Suprapubic skin (tissue), 4 donors: ENCODE results near the gene TMEM171.

Source experiments
- EP300 ChIP-seq: sonication (generic); formaldehyde crosslinking; IDR thresholded peaks from one replicate; pipeline ENCODE4 v1.6.1; 2017; ENCODE audit warnings: antibody characterized with exemption
- POLR2A ChIP-seq, 2 donors: fragments of 450-650 bp; IDR thresholded peaks; one replicate each; pipeline ENCODE4 v1.6.1; 2017; ENCODE audit warnings: antibody characterized with exemption in 2 of 2, mild to moderate bottlenecking in 2 of 2, moderate library complexity in 2 of 2
- POLR2AphosphoS5 ChIP-seq, 3 donors: sonication (generic); formaldehyde crosslinking; IDR thresholded peaks; one replicate each; pipeline ENCODE4 v1.6.1; 2017; ENCODE audit warnings: antibody characterized with exemption in 3 of 3
- TF ChIP-seq, protein P1 (sequence below), 2 donors: fragments of 200-600 bp in 1 of 2; fragments of 450-650 bp in 1 of 2; sonication (generic) in 1 of 2; IDR thresholded peaks; one replicate each; pipeline ENCODE4 v1.5.1; 2016 to 2019; ENCODE audit warnings: antibody characterized with exemption in 2 of 2, mild to moderate bottlenecking in 1 of 2, moderate library complexity in 1 of 2

GRCh38 chr5:73100109-73100508 is 20.3 kb upstream of the TMEM171 start:
- TF ChIP-seq, protein P1, sequence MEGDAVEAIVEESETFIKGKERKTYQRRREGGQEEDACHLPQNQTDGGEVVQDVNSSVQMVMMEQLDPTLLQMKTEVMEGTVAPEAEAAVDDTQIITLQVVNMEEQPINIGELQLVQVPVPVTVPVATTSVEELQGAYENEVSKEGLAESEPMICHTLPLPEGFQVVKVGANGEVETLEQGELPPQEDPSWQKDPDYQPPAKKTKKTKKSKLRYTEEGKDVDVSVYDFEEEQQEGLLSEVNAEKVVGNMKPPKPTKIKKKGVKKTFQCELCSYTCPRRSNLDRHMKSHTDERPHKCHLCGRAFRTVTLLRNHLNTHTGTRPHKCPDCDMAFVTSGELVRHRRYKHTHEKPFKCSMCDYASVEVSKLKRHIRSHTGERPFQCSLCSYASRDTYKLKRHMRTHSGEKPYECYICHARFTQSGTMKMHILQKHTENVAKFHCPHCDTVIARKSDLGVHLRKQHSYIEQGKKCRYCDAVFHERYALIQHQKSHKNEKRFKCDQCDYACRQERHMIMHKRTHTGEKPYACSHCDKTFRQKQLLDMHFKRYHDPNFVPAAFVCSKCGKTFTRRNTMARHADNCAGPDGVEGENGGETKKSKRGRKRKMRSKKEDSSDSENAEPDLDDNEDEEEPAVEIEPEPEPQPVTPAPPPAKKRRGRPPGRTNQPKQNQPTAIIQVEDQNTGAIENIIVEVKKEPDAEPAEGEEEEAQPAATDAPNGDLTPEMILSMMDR (IDR thresholded peaks at IDR 0.05): no peak
- TF ChIP-seq POLR2A (IDR thresholded peaks at IDR 0.05): no peak
- TF ChIP-seq POLR2AphosphoS5 (IDR thresholded peaks at IDR 0.05): no peak
- no peak for TF ChIP-seq EP300
